Gastrocnemius medialis (tissue), 4 donors: ENCODE data around the gene EFNA5. TPM values are rescaled to one million over a fixed set of nuclear protein-coding genes. Genes with fewer than 3 reads are reported as not detected.

Experiments
- ATAC-seq, 2 donors: fragments of 150-250 bp; one replicate each; pipeline ENCODE4 v1.9.1; 2016
- DNase-seq, 2 donors: peaks; one replicate each; pipeline ENCODE4 v3.0.0-alpha.2; 2019
- H3K27ac ChIP-seq, 4 donors: fragments of 200-600 bp; sonication (generic); 1 replicate in 1 of 4; 2 replicates in 3 of 4; pipeline ENCODE4 v1.5.1; 2016 to 2018; ENCODE audit warnings: mild to moderate bottlenecking in 2 of 4, moderate library complexity in 1 of 4
- H3K27me3 ChIP-seq, 3 donors: fragments of 200-600 bp; sonication (generic) in 2 of 3; 1 replicate in 1 of 3; 2 replicates in 2 of 3; pipeline versions ENCODE4 v1.5.1 to v1.6.0; 2016 to 2019; ENCODE audit warnings: mild to moderate bottlenecking in 1 of 3, moderate library complexity in 1 of 3
- H3K36me3 ChIP-seq, 2 donors: fragments of 200-600 bp; sonication (generic) in 1 of 2; one replicate each; pipeline ENCODE4 v1.5.1; 2017 to 2018
- H3K4me1 ChIP-seq, 2 donors: fragments of 200-600 bp; sonication (generic) in 1 of 2; one replicate each; pipeline ENCODE4 v1.5.1; 2016 to 2017; ENCODE audit warnings: mild to moderate bottlenecking in 2 of 2
- H3K4me3 ChIP-seq, 4 donors: fragments of 200-600 bp; sonication (generic) in 3 of 4; 1 replicate in 1 of 4; 2 replicates in 3 of 4; pipeline ENCODE4 v1.5.1; 2016 to 2019; ENCODE audit warnings: mild to moderate bottlenecking in 2 of 4
- H3K9me3 ChIP-seq, 3 donors: fragments of 200-600 bp; sonication (generic) in 2 of 3; 1 replicate in 1 of 3; 2 replicates in 2 of 3; pipeline ENCODE4 v1.5.1; 2016 to 2019
- CTCF ChIP-seq, 5 experiments: fragments of 450-650 bp in 3 of 5; fragments of 200-600 bp in 2 of 5; sonication (generic) in 2 of 5; IDR thresholded peaks in 4 of 5; conservative IDR thresholded peaks in 1 of 5; 1 replicate in 4 of 5; 2 replicates in 1 of 5; pipeline ENCODE4 v1.5.1; 2016 to 2019; ENCODE audit warnings: antibody characterized with exemption in 5 of 5, mild to moderate bottlenecking in 3 of 5, moderate library complexity in 3 of 5
- POLR2A ChIP-seq, 2 donors: fragments of 450-650 bp; IDR thresholded peaks; one replicate each; pipeline ENCODE4 v1.6.1; 2017; ENCODE audit warnings: antibody characterized with exemption in 2 of 2, mild to moderate bottlenecking in 2 of 2, moderate library complexity in 2 of 2
- in situ Hi-C, 4 donors: fragments of 200-750 bp; cut with MboI; loops; one replicate each; pipeline versions ENCODE4 v1.15.0 to v1.8.0; 2017; ENCODE audit warnings: low sequenced_read_pairs in 4 of 4
- intact Hi-C: fragments of 100-400 bp; cut with DNase I; formaldehyde crosslinking; loops from one replicate; pipeline ENCODE4 v1.15.1; 2023; ENCODE audit warnings: low total_unique reads
- total RNA-seq, 4 donors: library from RNA; depleted of rRNA; stranded (reverse); fragments of >200 nt; gene quantifications; one replicate each; pipeline versions ENCODE4 v1.1.0 to v1.2.3, GENCODE V29; 2016

EFNA5 gene
- total RNA-seq, 4 donors from 2014 or later: 0.15 to 0.62 (median 0.20) TPM; not detected in 1

GRCh38 chr5:107712359-107712870, 41.7 kb upstream of the EFNA5 start:
- in situ Hi-C loops: no loop called here
- no peak overlapping the region for H3K27ac ChIP-seq
- no peaks in the 10 kb centered on the region for H3K36me3 ChIP-seq
- H3K9me3 ChIP-seq: no peaks in the 10 kb centered on the region
- no peaks in the 10 kb centered on the region for H3K27me3 ChIP-seq
- H3K4me1 ChIP-seq: no peaks in the 10 kb centered on the region
- intact Hi-C loops: no loop called here
- H3K4me3 ChIP-seq: no peak overlapping the region
- DNase-seq (no peak), ATAC-seq (no peak)
- TF ChIP-seq CTCF (IDR thresholded peaks at IDR 0.05 in 4 of 5, conservative IDR thresholded peaks at IDR 0.05 in 1 of 5): no peak
- TF ChIP-seq POLR2A (IDR thresholded peaks at IDR 0.05): no peak

- Histone ChIP-seq H3K9me3 (no peaks in the 10 kb centered on the region), H3K4me3 (no peak overlapping the region), H3K4me1 (no peaks in the 10 kb centered on the region), H3K27me3 (no peaks in the 10 kb centered on the region), H3K27ac (no peak overlapping the region), H3K36me3 (no peaks in the 10 kb centered on the region)
- DNase-seq (no peak), ATAC-seq (no peak)
- intact Hi-C loops: loop anchor here (5.0 kb wide), 1 partner anchor 1748 kb away; no protein-coding TSS in a partner anchor
- in situ Hi-C loops: no loop called here
- TF ChIP-seq CTCF (IDR thresholded peaks at IDR 0.05 in 4 of 5, conservative IDR thresholded peaks at IDR 0.05 in 1 of 5) (no peak), POLR2A (IDR thresholded peaks at IDR 0.05) (no peak)
These were observed 34.8 kb upstream of the EFNA5 start for GRCh38 chr5:107705402-107706014.

GRCh38 chr5:107704681-107705401, 34.1 kb upstream of the EFNA5 start:
- Histone ChIP-seq H3K9me3 (no peaks in the 10 kb centered on the region), H3K4me1 (no peaks in the 10 kb centered on the region), H3K36me3 (no peaks in the 10 kb centered on the region), H3K4me3 (no peak overlapping the region), H3K27ac (no peak overlapping the region), H3K27me3 (no peaks in the 10 kb centered on the region)
- no peak for DNase-seq
- ATAC-seq: no peak
- intact Hi-C loops (loop anchor here (5.0 kb wide), 1 partner anchor 1748 kb away; no protein-coding TSS in a partner anchor), in situ Hi-C loops (no loop called here)
- no peak for TF ChIP-seq POLR2A (IDR thresholded peaks at IDR 0.05)
- TF ChIP-seq CTCF (IDR thresholded peaks at IDR 0.05 in 4 of 5, conservative IDR thresholded peaks at IDR 0.05 in 1 of 5): no peak

GRCh38 chr5:107700481-107700880, 29.7 kb upstream of the EFNA5 start:
- DNase-seq: no peak
- no peaks in the 10 kb centered on the region for H3K27me3 ChIP-seq
- no peak for ATAC-seq
- H3K36me3 ChIP-seq: no peaks in the 10 kb centered on the region
- no peaks in the 10 kb centered on the region for H3K9me3 ChIP-seq
- no peak for TF ChIP-seq CTCF (IDR thresholded peaks at IDR 0.05 in 4 of 5, conservative IDR thresholded peaks at IDR 0.05 in 1 of 5)
- no peak for TF ChIP-seq POLR2A (IDR thresholded peaks at IDR 0.05)
- no peak overlapping the region for H3K27ac ChIP-seq
- H3K4me3 ChIP-seq: no peak overlapping the region
- H3K4me1 ChIP-seq: no peaks in the 10 kb centered on the region
- in situ Hi-C loops (no loop called here), intact Hi-C loops (no loop called here)
